GM11168 (cell line): ENCODE results near the gene ADAM22.

Experiments used
- in situ Hi-C: fragments of 300-500 bp; cut with MboI; formaldehyde crosslinking; loops from one replicate; pipeline ENCODE4 v1.12.0; 2022; ENCODE audit warnings: low sequenced_read_pairs; ENCODE audit not compliant: unreplicated experiment

The ADAM22 gene

GRCh38 chr7:88233828-88234227 lies 299.8 kb downstream of the ADAM22 start:
- in situ Hi-C loops = no loop called here

GRCh38 chr7:88239852-88240251 lies 305.8 kb downstream of the ADAM22 start:
- in situ Hi-C loops = no loop called here

DNA sequence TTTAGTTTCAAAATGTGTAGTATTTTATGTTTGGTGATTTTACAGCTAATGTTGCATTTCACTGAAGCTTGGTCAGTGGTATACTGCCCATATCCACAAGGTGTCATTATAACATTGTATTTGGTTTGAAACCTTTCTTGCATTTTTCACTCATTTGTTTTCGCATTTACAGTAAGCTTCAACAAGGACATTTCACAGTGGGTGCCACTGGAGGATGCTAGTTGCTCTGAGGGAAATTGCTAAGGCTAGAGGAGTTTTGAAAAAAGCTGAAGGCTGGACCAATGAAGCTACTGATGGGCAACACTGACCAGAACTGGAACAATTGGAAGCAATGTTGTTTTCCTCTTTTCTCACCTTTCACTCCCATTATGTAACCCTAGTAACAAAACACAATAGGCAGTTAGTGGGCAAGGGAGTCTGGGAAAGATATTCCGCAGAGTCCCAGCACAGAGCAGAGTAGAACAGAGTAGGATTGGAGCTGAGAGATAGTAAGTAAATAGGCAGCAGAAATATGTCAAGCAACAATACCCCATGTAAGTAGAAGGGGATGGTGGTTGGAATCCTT lies 309.4 kb downstream of the ADAM22 start:
- in situ Hi-C loops = no loop called here

- in situ Hi-C loops = no loop called here
Measured at GRCh38 chr7:88244258-88244657, 310.2 kb downstream of the ADAM22 start.
